Right lobe of liver (tissue), 6 donors: ENCODE results near the gene SEMA4D. TPM values are rescaled to one million over a fixed set of nuclear protein-coding genes. Genes with fewer than 3 reads are reported as not detected.

Experiments used
- ATAC-seq, 4 donors: fragments of 200-7000 bp; cut with Tn5 transposase; one replicate each; pipeline ENCODE4 v1.9.1; 2020; ENCODE audit warnings: mild to moderate bottlenecking in 4 of 4, moderate library complexity in 4 of 4
- DNase-seq, 3 donors: peaks; one replicate each; pipeline ENCODE4 v3.0.0-alpha.2; 2020
- H3K27ac ChIP-seq, 3 donors: fragments of 200-600 bp; one replicate each; pipeline ENCODE4 v1.8.0; 2022
- H3K27me3 ChIP-seq, 2 donors: fragments of 200-600 bp; one replicate each; pipeline ENCODE4 v1.8.0; 2022
- H3K36me3 ChIP-seq, 4 donors: fragments of 200-600 bp; sonication (generic) in 1 of 4; one replicate each; pipeline versions ENCODE4 v1.5.1 to v1.8.0; 2017 to 2022; ENCODE audit warnings: control low read depth in 1 of 4
- H3K4me1 ChIP-seq, 4 donors: fragments of 200-600 bp; sonication (generic) in 1 of 4; one replicate each; pipeline versions ENCODE4 v1.5.1 to v1.8.0; 2017 to 2022; ENCODE audit warnings: control low read depth in 1 of 4
- H3K4me3 ChIP-seq, 3 donors: fragments of 200-600 bp; one replicate each; pipeline ENCODE4 v1.8.0; 2022
- H3K9me3 ChIP-seq, 4 donors: fragments of 200-600 bp; sonication (generic) in 1 of 4; one replicate each; pipeline versions ENCODE4 v1.5.1 to v1.8.0; 2017 to 2022; ENCODE audit warnings: control low read depth in 1 of 4
- POLR2A ChIP-seq: fragments of 450-650 bp; IDR thresholded peaks from one replicate; pipeline ENCODE4 v1.6.1; 2017; ENCODE audit warnings: antibody characterized with exemption, mild to moderate bottlenecking
- WGBS: methylation state at CpG from one replicate; pipeline ENCODE4 v1.1.6; 2018; ENCODE audit warnings: low coverage, low lambda C conversion rate; ENCODE audit not compliant: insufficient coverage; ENCODE audit errors: missing lambda C conversion rate; 5-methylcytosine and 5-hydroxymethylcytosine counted together
- intact Hi-C, 2 donors: fragments of 100-400 bp; cut with DNase I; formaldehyde crosslinking; loops; one replicate each; pipeline versions ENCODE4 v1.11.2 to v1.14.1; 2022
- total RNA-seq, 6 experiments: library from RNA; depleted of rRNA in 2 of 6; stranded (reverse); fragments of >200 nt in 2 of 6; fragmentation: NEBNext Ultra II Directional in 3 of 6; extraction: Animal tissue kit (Norgen Biotek cat#: 25700) in 3 of 6; gene quantifications; one replicate each; pipeline versions ENCODE4 v1.1.0 to v1.2.4, GENCODE V29; 2016 to 2023
- TF ChIP-seq, protein P1 (sequence below), 4 donors: fragments of 200-600 bp in 3 of 4; fragments of 450-650 bp in 1 of 4; IDR thresholded peaks; one replicate each; pipeline versions ENCODE4 v1.5.1 to v1.8.0; 2016 to 2022; ENCODE audit warnings: antibody characterized with exemption in 4 of 4, mild to moderate bottlenecking in 2 of 4
- donor health status: DM: no; HTN: yes; CAD: no.
- donor health status: DM: no; HTN: no; CAD: no.
- donor health status: DM: no; HTN: no; CAD: no.
- donor health status: DM: no; HTN: yes; CAD: no.
- donor health status: DM: no; HTN: yes; CAD: no.

SEMA4D gene
- total RNA-seq, 6 experiments from 2014 or later, result 2.0 to 7.5 (median 3.5) TPM

DNA sequence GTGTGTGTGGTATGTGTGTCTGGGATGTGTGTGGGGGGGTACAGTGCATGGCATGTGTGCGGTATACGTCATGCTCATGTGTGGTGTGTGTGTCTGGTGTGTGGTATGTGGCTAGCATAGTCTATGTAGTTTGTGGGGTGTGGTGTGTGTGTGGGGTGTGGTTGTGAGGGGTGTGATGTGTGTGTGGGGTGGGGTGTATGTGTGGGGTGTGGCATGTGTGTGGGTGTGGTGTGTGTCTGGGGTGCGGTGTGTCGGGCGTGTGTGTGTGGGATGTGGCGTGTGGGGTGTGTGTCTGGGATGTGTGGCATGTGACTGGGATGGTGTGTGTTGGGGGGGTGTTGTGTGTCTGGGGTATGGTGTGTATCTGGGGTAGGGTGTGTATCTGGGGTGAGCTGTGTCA is 127.3 kb downstream of the SEMA4D start:
- no peak for DNase-seq
- WGBS, result 87% methylated on average over 6 of the region's 6 CpGs
- Histone ChIP-seq H3K36me3 (no peaks in the 10 kb centered on the region), H3K27ac (no peak overlapping the region), H3K27me3 (no peaks in the 10 kb centered on the region), H3K4me3 (no peak overlapping the region), H3K9me3 (no peaks in the 10 kb centered on the region), H3K4me1 (no peaks in the 10 kb centered on the region)
- no peak for ATAC-seq
- intact Hi-C loops, result no loop called here
- TF ChIP-seq, protein P1, sequence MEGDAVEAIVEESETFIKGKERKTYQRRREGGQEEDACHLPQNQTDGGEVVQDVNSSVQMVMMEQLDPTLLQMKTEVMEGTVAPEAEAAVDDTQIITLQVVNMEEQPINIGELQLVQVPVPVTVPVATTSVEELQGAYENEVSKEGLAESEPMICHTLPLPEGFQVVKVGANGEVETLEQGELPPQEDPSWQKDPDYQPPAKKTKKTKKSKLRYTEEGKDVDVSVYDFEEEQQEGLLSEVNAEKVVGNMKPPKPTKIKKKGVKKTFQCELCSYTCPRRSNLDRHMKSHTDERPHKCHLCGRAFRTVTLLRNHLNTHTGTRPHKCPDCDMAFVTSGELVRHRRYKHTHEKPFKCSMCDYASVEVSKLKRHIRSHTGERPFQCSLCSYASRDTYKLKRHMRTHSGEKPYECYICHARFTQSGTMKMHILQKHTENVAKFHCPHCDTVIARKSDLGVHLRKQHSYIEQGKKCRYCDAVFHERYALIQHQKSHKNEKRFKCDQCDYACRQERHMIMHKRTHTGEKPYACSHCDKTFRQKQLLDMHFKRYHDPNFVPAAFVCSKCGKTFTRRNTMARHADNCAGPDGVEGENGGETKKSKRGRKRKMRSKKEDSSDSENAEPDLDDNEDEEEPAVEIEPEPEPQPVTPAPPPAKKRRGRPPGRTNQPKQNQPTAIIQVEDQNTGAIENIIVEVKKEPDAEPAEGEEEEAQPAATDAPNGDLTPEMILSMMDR (IDR thresholded peaks at IDR 0.05), result no peak
- TF ChIP-seq POLR2A, result no peak

DNA sequence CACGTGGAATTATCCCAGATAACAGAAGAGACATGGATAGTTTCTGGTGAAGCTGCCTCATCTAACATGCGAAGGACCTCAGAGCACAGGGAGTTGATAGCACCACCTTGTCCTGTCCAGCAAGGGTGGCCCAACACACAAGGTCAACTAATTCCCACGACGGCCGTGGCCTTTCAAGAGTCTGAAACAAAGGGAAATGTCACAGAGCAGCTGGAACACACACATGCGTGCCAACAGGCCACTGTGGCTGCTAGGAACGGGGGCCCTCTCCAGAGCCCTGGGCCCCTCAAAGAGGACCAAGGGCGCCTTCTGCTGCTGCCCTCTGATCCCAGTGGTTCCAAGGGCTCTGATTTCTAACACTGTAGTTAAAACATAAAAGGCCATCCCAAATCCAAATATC is 128.9 kb downstream of the SEMA4D start:
- intact Hi-C loops, result no loop called here
- Histone ChIP-seq H3K4me3 (no peak overlapping the region), H3K9me3 (no peaks in the 10 kb centered on the region), H3K27ac (no peak overlapping the region), H3K27me3 (no peaks in the 10 kb centered on the region), H3K36me3 (no peaks in the 10 kb centered on the region), H3K4me1 (no peaks in the 10 kb centered on the region)
- DNase-seq, result no peak
- no peak for ATAC-seq
- TF ChIP-seq, protein P1 (IDR thresholded peaks at IDR 0.05), result no peak
- TF ChIP-seq POLR2A, result no peak
- 100% methylated on average over 3 of the region's 8 CpGs for WGBS

DNA sequence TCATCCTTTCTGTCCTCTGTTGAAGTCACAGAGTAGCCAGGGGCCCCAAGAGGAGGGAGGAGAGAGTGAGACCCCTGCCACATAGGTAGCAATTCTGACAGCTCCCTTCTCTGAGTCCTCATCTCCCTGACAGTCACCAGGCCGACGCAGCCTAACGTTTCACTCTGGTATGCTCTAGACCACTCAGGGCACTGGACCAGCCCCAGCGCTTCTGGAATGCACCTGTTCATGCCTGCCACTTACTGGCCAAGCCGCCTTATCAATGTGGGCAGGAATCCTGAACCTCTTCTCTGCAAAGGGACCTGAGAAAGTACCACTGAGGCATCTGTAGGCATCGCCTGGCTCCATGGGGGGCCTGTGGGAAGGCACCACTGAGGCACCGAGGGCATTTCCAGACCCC is 129.4 kb downstream of the SEMA4D start:
- TF ChIP-seq POLR2A, result no peak
- TF ChIP-seq, protein P1 (IDR thresholded peaks at IDR 0.05), result no peak
- Histone ChIP-seq H3K27ac (no peak overlapping the region), H3K4me1 (no peaks in the 10 kb centered on the region), H3K36me3 (no peaks in the 10 kb centered on the region), H3K4me3 (no peak overlapping the region), H3K9me3 (no peaks in the 10 kb centered on the region), H3K27me3 (no peaks in the 10 kb centered on the region)
- no peak for ATAC-seq
- 80% methylated on average over 2 of the region's 7 CpGs for WGBS
- no peak for DNase-seq
- intact Hi-C loops, result no loop called here

DNA sequence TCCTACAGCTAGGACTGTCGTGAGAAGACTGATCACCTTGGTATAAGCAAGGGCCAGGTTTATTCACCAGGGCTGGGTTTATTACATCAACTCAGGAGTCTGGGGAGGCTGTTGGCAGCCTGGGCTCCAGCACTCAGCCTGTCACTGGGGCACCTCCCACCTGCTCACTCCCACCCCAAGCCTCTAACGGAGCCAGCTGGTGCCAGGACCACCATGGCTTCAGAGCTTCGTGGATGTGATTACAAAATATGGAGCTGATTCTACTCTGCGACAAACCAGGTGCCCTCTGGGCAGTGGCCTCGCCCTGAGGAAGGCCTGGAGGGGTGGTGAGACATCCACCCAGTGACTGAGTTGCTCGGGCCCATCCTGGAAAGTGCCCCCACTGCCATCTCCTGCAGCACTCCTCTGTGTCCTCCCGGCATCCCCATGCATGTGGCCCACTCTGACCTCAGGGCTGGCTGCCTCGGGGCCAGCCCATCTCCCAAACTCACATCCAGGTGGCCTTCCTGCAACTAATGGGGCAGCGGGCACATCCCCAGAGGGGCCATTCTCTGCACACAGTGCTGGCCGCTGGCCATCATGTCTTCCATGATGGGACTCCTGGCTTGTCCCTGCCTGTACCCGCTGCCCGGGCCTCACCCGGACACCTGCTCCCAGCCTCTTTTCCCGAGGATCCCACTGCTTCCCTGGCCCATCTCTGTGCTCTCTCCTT is 130.0 kb downstream of the SEMA4D start:
- Histone ChIP-seq H3K36me3 (no peaks in the 10 kb centered on the region), H3K27ac (no peak overlapping the region), H3K4me1 (no peaks in the 10 kb centered on the region), H3K27me3 (no peaks in the 10 kb centered on the region), H3K9me3 (no peaks in the 10 kb centered on the region), H3K4me3 (no peak overlapping the region)
- intact Hi-C loops, result no loop called here
- DNase-seq, result no peak
- TF ChIP-seq, protein P1 (IDR thresholded peaks at IDR 0.05), result no peak
- TF ChIP-seq POLR2A, result no peak
- no peak for ATAC-seq
- 90% methylated on average over 3 of the region's 14 CpGs for WGBS
